ENCODE results near the gene SEC23B. TPM values are rescaled to one million over a fixed set of nuclear protein-coding genes. Genes with fewer than 3 reads are reported as not detected.

The SEC23B gene
- polyA plus RNA-seq, 3 donors, result 64.8 to 69.9 (median 65.2) TPM

- DNase-seq, result no peak
Measured at GRCh38 chr20:18571578-18571977, 63.8 kb downstream of the SEC23B start.

GRCh38 chr20:18577942-18578341 lies 70.2 kb downstream of the SEC23B start:
- no peak for DNase-seq

GRCh38 chr20:18578581-18578980 lies 70.8 kb downstream of the SEC23B start:
- DNase-seq, result no peak

- no peak for DNase-seq
Measured at GRCh38 chr20:18580012-18580411, 72.3 kb downstream of the SEC23B start.

GRCh38 chr20:18585134-18585533 lies 77.4 kb downstream of the SEC23B start:
- DNase-seq, result no peak

GRCh38 chr20:18587665-18588573 lies 80.2 kb downstream of the SEC23B start, which contains the start of gene DTD1:
DTD1 (plus strand) TSS chr20:18588054; CDS start chr20:18588073, 19 bp downstream.
- peak; percentile 77 for DNase-seq

GRCh38 chr20:18588574-18588933 lies 80.8 kb downstream of the SEC23B start:
- DNase-seq, result no peak

GRCh38 chr20:18589941-18590674 lies 82.4 kb downstream of the SEC23B start:
- DNase-seq, result no peak

- DNase-seq, result no peak
Measured at GRCh38 chr20:18596270-18596669, 88.5 kb downstream of the SEC23B start.

GRCh38 chr20:18609741-18610140 lies 102.0 kb downstream of the SEC23B start:
- no peak for DNase-seq

Other genes starting within 250 kb of the SEC23B start
- 10 to 100 TPM; 27.7 to 35.8 (median 35.1) TPM for gene ZNF133, start 219.4 kb upstream of the SEC23B start, polyA plus RNA-seq (ENCODE audit: insufficient read length in 3 of 3)
- gene DZANK1, start 40.9 kb upstream of the SEC23B start, polyA plus RNA-seq (ENCODE audit: insufficient read length in 3 of 3), result 10 to 100 TPM in 2 of 3 donors, 1 to 10 TPM in 1; 5.8 to 11.5 (median 10.9) TPM
- 10 to 100 TPM; 15.0 to 19.5 (median 17.9) TPM for gene POLR3F, start 40.5 kb upstream of the SEC23B start, polyA plus RNA-seq (ENCODE audit: insufficient read length in 3 of 3)
- 10 to 100 TPM; 27.7 to 30.4 (median 28.6) TPM for gene RBBP9, start 10.7 kb upstream of the SEC23B start, polyA plus RNA-seq (ENCODE audit: insufficient read length in 3 of 3)
- 10 to 100 TPM; 74.8 to 88.8 (median 79.7) TPM for gene SMIM26, start 59.5 kb downstream of the SEC23B start, polyA plus RNA-seq (ENCODE audit: insufficient read length in 3 of 3)
- 10 to 100 TPM; 30.3 to 35.5 (median 34.9) TPM for gene DTD1, start 80.1 kb downstream of the SEC23B start, polyA plus RNA-seq (ENCODE audit: insufficient read length in 3 of 3)

Data from renal pelvis (tissue), 4 donors.